GM13977 (cell line): ENCODE measurements around the gene DDAH1.
A peak's percentile ranks its signal among the peaks of the same experiment; 100 is the strongest.
"Not testable (repeated sequence)": the region's sequence is repeated elsewhere in the genome, so short reads cannot be mapped to it uniquely, and the experiment has no call there.

ENCODE experiments used
- DNase-seq: peaks from one replicate; pipeline ENCODE4 v3.0.0; 2012; ENCODE audit warnings: low spot score
- CTCF ChIP-seq: IDR thresholded peaks from 2 replicates; pipeline ENCODE4 v1.5.1; 2012; ENCODE audit warnings: mild to moderate bottlenecking, control low read depth; ENCODE audit not compliant: insufficient read depth; ENCODE audit errors: extremely low read depth, missing control alignments
- in situ Hi-C: fragments of 300-500 bp; cut with MboI; formaldehyde crosslinking; loops from one replicate; pipeline ENCODE4 v1.12.0; 2022; ENCODE audit warnings: low sequenced_read_pairs, low pct_unique_long_range_greater_than_20kb, mixed read lengths, inconsistent platforms; ENCODE audit not compliant: unreplicated experiment

Gene DDAH1

GRCh38 chr1:85351202-85351828, 113.6 kb downstream of the DDAH1 start:
- DNase-seq: no peak
- no peak for TF ChIP-seq CTCF
- in situ Hi-C loops: no loop called here

GRCh38 chr1:85349224-85349623, 115.7 kb downstream of the DDAH1 start:
- in situ Hi-C loops: no loop called here
- no peak for TF ChIP-seq CTCF
- DNase-seq: no peak

GRCh38 chr1:85347908-85348307, 117.1 kb downstream of the DDAH1 start:
- in situ Hi-C loops: no loop called here
- no peak for TF ChIP-seq CTCF
- no peak for DNase-seq

GRCh38 chr1:85347275-85347674, 117.7 kb downstream of the DDAH1 start:
- DNase-seq, in situ Hi-C loops: not testable (repeated sequence)

GRCh38 chr1:85344256-85344694, 120.7 kb downstream of the DDAH1 start:
- in situ Hi-C loops: no loop called here
- peak; percentile 49 for TF ChIP-seq CTCF
- DNase-seq: no peak

- no peak for TF ChIP-seq CTCF
- no peak for DNase-seq
- in situ Hi-C loops: no loop called here
Measured at GRCh38 chr1:85343612-85344255, 121.2 kb downstream of the DDAH1 start.

- no peak for DNase-seq
- in situ Hi-C loops: no loop called here
- TF ChIP-seq CTCF: no peak
Measured at GRCh38 chr1:85343213-85343611, 121.7 kb downstream of the DDAH1 start.
